ENCODE measurements around the gene SARNP. TPM values are rescaled to one million over a fixed set of nuclear protein-coding genes. Genes with fewer than 3 reads are reported as not detected.
A peak's percentile ranks its signal among the peaks of the same experiment; 100 is the strongest.

SARNP gene
- total and polyA plus RNA-seq, 4 donors, result 19.1 to 34.2 (median 25.6) TPM

GRCh38 chr12:55717011-55718007 lies 100.2 kb downstream of the SARNP start:
- H3K9me3 ChIP-seq (ENCODE audit: control insufficient read depth in 4 of 4, low read length in 3 of 4), result no peaks in the 10 kb centered on the region
- H3K4me1 ChIP-seq (ENCODE audit: control insufficient read depth in 4 of 4, insufficient read depth in 4 of 4, low read length in 3 of 4), result peaks cover 21 to 66% (median 55%) of the 10 kb centered on the region in 4 donors
- DNase-seq (ENCODE audit: low spot score), result no peak
- 70% methylated on average over 8 of the region's 8 CpGs for WGBS
- H3K36me3 ChIP-seq (ENCODE audit: control insufficient read depth in 4 of 4, insufficient read depth in 3 of 4, low read depth in 1 of 4, low read length in 3 of 4), result no peaks in the 10 kb centered on the region
- H3K27me3 ChIP-seq (ENCODE audit: control insufficient read depth in 4 of 4, insufficient read depth in 4 of 4, low read length in 3 of 4), result no peaks in the 10 kb centered on the region
- peak overlapping the region; percentile 40 to 91 for H3K27ac ChIP-seq (ENCODE audit: low read depth in 1 of 2, low read length in 2 of 2)
- TF ChIP-seq CTCF (IDR thresholded peaks at IDR 0.05; ENCODE audit: low read depth, low read length, missing input control), result no peak
- no peak overlapping the region for H3K9ac ChIP-seq (ENCODE audit: low read depth in 1 of 2, low read length in 2 of 2)
- H3K4me3 ChIP-seq (ENCODE audit: low read depth in 1 of 3, low read length in 3 of 3), result peak overlapping the region; percentile 71 to 92 (median 84)

GRCh38 chr12:55716582-55716957 lies 101.0 kb downstream of the SARNP start:
- no peak for DNase-seq (ENCODE audit: low spot score)
- peak overlapping the region; percentile 71 to 92 (median 84) for H3K4me3 ChIP-seq (ENCODE audit: low read depth in 1 of 3, low read length in 3 of 3)
- TF ChIP-seq NR2F2 (IDR thresholded peaks at IDR 0.05), result no peak
- no peak for TF ChIP-seq CTCF (IDR thresholded peaks at IDR 0.05; ENCODE audit: low read depth, low read length, missing input control)
- TF ChIP-seq FOXA1 (IDR thresholded peaks at IDR 0.05), result no peak
- TF ChIP-seq TAF1 (conservative IDR thresholded peaks at IDR 0.05), result no peak
- no peak for TF ChIP-seq YY1 (IDR thresholded peaks at IDR 0.05)
- TF ChIP-seq RXRA (IDR thresholded peaks at IDR 0.05), result no peak
- TF ChIP-seq GABPA (IDR thresholded peaks at IDR 0.05 in 1 of 2, conservative IDR thresholded peaks at IDR 0.05 in 1 of 2), result no peak
- no peak for TF ChIP-seq ZBTB33 (IDR thresholded peaks at IDR 0.05)
- TF ChIP-seq FOXA2 (IDR thresholded peaks at IDR 0.05), result no peak
- no peak for TF ChIP-seq REST (IDR thresholded peaks at IDR 0.05)
- no peak for TF ChIP-seq HNF4G (IDR thresholded peaks at IDR 0.05)
- no peak for TF ChIP-seq SP1 (IDR thresholded peaks at IDR 0.05)
- TF ChIP-seq ATF3 (IDR thresholded peaks at IDR 0.05), result no peak
- peak overlapping the region; percentile 91 to 93 for H3K27ac ChIP-seq (ENCODE audit: low read depth in 1 of 2, low read length in 2 of 2)
- H3K27me3 ChIP-seq (ENCODE audit: control insufficient read depth in 4 of 4, insufficient read depth in 4 of 4, low read length in 3 of 4), result no peaks in the 10 kb centered on the region
- peaks cover 28 to 63% (median 52%) of the 10 kb centered on the region in 4 donors for H3K4me1 ChIP-seq (ENCODE audit: control insufficient read depth in 4 of 4, insufficient read depth in 4 of 4, low read length in 3 of 4)
- H3K36me3 ChIP-seq (ENCODE audit: control insufficient read depth in 4 of 4, insufficient read depth in 3 of 4, low read depth in 1 of 4, low read length in 3 of 4), result no peaks in the 10 kb centered on the region
- WGBS, result 8% methylated on average over 13 of the region's 13 CpGs
- H3K9me3 ChIP-seq (ENCODE audit: control insufficient read depth in 4 of 4, low read length in 3 of 4), result no peaks in the 10 kb centered on the region
- H3K9ac ChIP-seq (ENCODE audit: low read depth in 1 of 2, low read length in 2 of 2), result peak overlapping the region in 1 of 2 donors; percentile 77
